Neural cell (in vitro differentiated cells): ENCODE results near the gene BPTF. TPM values are rescaled to one million over a fixed set of nuclear protein-coding genes. Genes with fewer than 3 reads are reported as not detected.

Experiments used
- H2AFZ ChIP-seq: fragments of 200-600, 300-800 bp; sonication (generic), shearing (Covaris generic); 2 replicates; pipeline ENCODE4 v1.6.0; 2014; ENCODE audit warnings: low read depth, mild to moderate bottlenecking, antibody characterized with exemption, low read length, moderate library complexity
- H3F3A ChIP-seq: fragments of 200-600 bp; shearing (Covaris generic); 2 replicates; pipeline ENCODE4 v1.6.1; 2016; ENCODE audit warnings: mild to moderate bottlenecking, moderate library complexity, mixed read lengths, antibody characterized with exemption, low read length; ENCODE audit not compliant: insufficient read depth, poor library complexity, severe bottlenecking
- H3K27ac ChIP-seq: fragments of 200-600, 300-800 bp; sonication (generic), shearing (Covaris generic); 2 replicates; pipeline ENCODE4 v1.5.1; 2014; ENCODE audit warnings: mild to moderate bottlenecking, low read length, moderate library complexity
- H3K27me3 ChIP-seq: fragments of 300-800, 200-600 bp; sonication (generic), shearing (Covaris generic); 2 replicates; pipeline ENCODE4 v1.6.0; 2014; ENCODE audit warnings: mild to moderate bottlenecking, low read depth, low read length, moderate library complexity; ENCODE audit not compliant: insufficient read depth
- H3K36me3 ChIP-seq: fragments of 300-800, 200-600 bp; sonication (generic), shearing (Covaris generic); 2 replicates; pipeline ENCODE4 v1.5.1; 2014; ENCODE audit warnings: mild to moderate bottlenecking, antibody characterized with exemption, low read length, moderate library complexity; ENCODE audit not compliant: insufficient read depth
- H3K4me2 ChIP-seq: fragments of 300-800, 200-600 bp; sonication (generic), shearing (Covaris generic); 2 replicates; pipeline ENCODE4 v1.6.0; 2014; ENCODE audit warnings: mild to moderate bottlenecking, low read length
- H3K4me3 ChIP-seq: fragments of 300-800, 200-600 bp; sonication (generic), shearing (Covaris generic); 2 replicates; pipeline ENCODE4 v1.5.1; 2014; ENCODE audit warnings: mild to moderate bottlenecking, low read length, moderate library complexity
- H3K79me2 ChIP-seq: fragments of 200-600 bp; shearing (Covaris generic); replicated peaks from 2 replicates; pipeline ENCODE4 v1.6.0; 2014; ENCODE audit warnings: mild to moderate bottlenecking, low read length, moderate library complexity; ENCODE audit not compliant: insufficient read depth
- H3K9ac ChIP-seq: fragments of 300-800, 200-600 bp; sonication (generic), shearing (Covaris generic); 2 replicates; pipeline ENCODE4 v1.6.1; 2016; ENCODE audit warnings: mild to moderate bottlenecking, low read length, mixed read lengths
- H3K9me2 ChIP-seq: fragments of 200-600 bp; shearing (Covaris generic); 2 replicates; pipeline ENCODE4 v1.6.1; 2016; ENCODE audit warnings: mild to moderate bottlenecking, low read length, mixed read lengths; ENCODE audit not compliant: insufficient read depth
- H3K9me3 ChIP-seq: fragments of 200-600, 300-800 bp; sonication (generic), shearing (Covaris generic); 2 replicates; pipeline ENCODE4 v1.6.1; 2016; ENCODE audit warnings: mild to moderate bottlenecking, mixed run types, low read length, moderate library complexity, mixed read lengths
- H4K20me1 ChIP-seq: fragments of 200-600 bp; shearing (Covaris generic); 2 replicates; pipeline ENCODE4 v1.6.1; 2016; ENCODE audit warnings: mild to moderate bottlenecking, mixed run types; ENCODE audit not compliant: insufficient read depth
- CTCF ChIP-seq: fragments of 450-650 bp; IDR thresholded peaks from 2 replicates; pipeline ENCODE4 v1.5.1; 2014; ENCODE audit warnings: antibody characterized with exemption, mild to moderate bottlenecking, moderate library complexity; ENCODE audit not compliant: poor library complexity, severe bottlenecking
- EP300 ChIP-seq: fragments of 450-650 bp; conservative IDR thresholded peaks from 2 replicates; pipeline ENCODE4 v1.6.1; 2014; ENCODE audit warnings: antibody characterized with exemption, mild to moderate bottlenecking, moderate library complexity; ENCODE audit not compliant: poor library complexity, severe bottlenecking
- EZH2 ChIP-seq: fragments of 200-600, 300-800 bp; shearing (Covaris generic), sonication (generic); IDR thresholded peaks from 2 replicates; pipeline ENCODE4 v1.6.1; 2014; ENCODE audit warnings: antibody characterized with exemption, low read length, borderline replicate concordance, mild to moderate bottlenecking; ENCODE audit not compliant: insufficient read depth, poor library complexity, severe bottlenecking
- MXI1 ChIP-seq: fragments of 450-650 bp; conservative IDR thresholded peaks from 2 replicates; pipeline ENCODE4 v1.6.1; 2014; ENCODE audit warnings: antibody characterized with exemption, mild to moderate bottlenecking; ENCODE audit not compliant: poor library complexity, severe bottlenecking
- POLR2AphosphoS5 ChIP-seq: IDR thresholded peaks from 2 replicates; pipeline ENCODE4 v1.6.1; 2012
- RAD21 ChIP-seq: fragments of 450-650 bp; conservative IDR thresholded peaks from 2 replicates; pipeline ENCODE4 v1.6.1; 2014; ENCODE audit warnings: antibody characterized with exemption, mild to moderate bottlenecking, moderate library complexity
- REST ChIP-seq: IDR thresholded peaks from 2 replicates; pipeline ENCODE4 v1.6.1; 2012; ENCODE audit warnings: borderline replicate concordance
- SMC3 ChIP-seq: fragments of 450-650 bp; conservative IDR thresholded peaks from 2 replicates; pipeline ENCODE4 v1.6.1; 2014; ENCODE audit warnings: antibody characterized with exemption, mild to moderate bottlenecking, moderate library complexity; ENCODE audit not compliant: poor library complexity
- TAF1 ChIP-seq: IDR thresholded peaks from 2 replicates; pipeline ENCODE4 v1.6.1; 2012; ENCODE audit warnings: low read depth
- polyA plus RNA-seq: library from polyadenylated mRNA; depleted of rRNA; stranded (reverse); fragments of >200 nt; gene quantifications from 2 replicates; pipeline ENCODE4 v1.2.3, GENCODE V29; 2014

BPTF gene
- polyA plus RNA-seq, 1 donor from 2014 or later: 46.7 TPM

GRCh38 chr17:67994817-67995569, 169.7 kb downstream of the BPTF start:
- peak overlapping the region; percentile 41 for H3K4me2 ChIP-seq
- no peak overlapping the region for H3K9ac ChIP-seq
- H2AFZ ChIP-seq: no peak overlapping the region
- no peaks in the 10 kb centered on the region for H3K36me3 ChIP-seq
- H3K9me2 ChIP-seq: no peaks in the 10 kb centered on the region
- H3K9me3 ChIP-seq: no peaks in the 10 kb centered on the region
- H3K79me2 ChIP-seq: no peaks in the 10 kb centered on the region
- no peak for TF ChIP-seq EZH2
- no peak for TF ChIP-seq POLR2AphosphoS5
- TF ChIP-seq SMC3: no peak
- no peak for TF ChIP-seq REST
- no peak for TF ChIP-seq TAF1
- no peak for TF ChIP-seq RAD21
- TF ChIP-seq CTCF: no peak
- no peak for TF ChIP-seq EP300
- no peak for TF ChIP-seq MXI1
- H3K27me3 ChIP-seq: peaks cover 22% of the 10 kb centered on the region
- peaks cover 5% of the 10 kb centered on the region for H3F3A ChIP-seq
- H3K4me3 ChIP-seq: peak overlapping the region; percentile 61
- H4K20me1 ChIP-seq: no peaks in the 10 kb centered on the region
- no peak overlapping the region for H3K27ac ChIP-seq

GRCh38 chr17:67995570-67996263, 170.4 kb downstream of the BPTF start:
- H3K27me3 ChIP-seq: peaks cover 22% of the 10 kb centered on the region
- no peaks in the 10 kb centered on the region for H3K9me2 ChIP-seq
- no peaks in the 10 kb centered on the region for H3K79me2 ChIP-seq
- H3K9me3 ChIP-seq: no peaks in the 10 kb centered on the region
- H3K9ac ChIP-seq: no peak overlapping the region
- no peaks in the 10 kb centered on the region for H4K20me1 ChIP-seq
- TF ChIP-seq EZH2: no peak
- no peak for TF ChIP-seq POLR2AphosphoS5
- TF ChIP-seq EP300: no peak
- no peak for TF ChIP-seq SMC3
- no peak for TF ChIP-seq REST
- TF ChIP-seq RAD21: no peak
- TF ChIP-seq TAF1: no peak
- no peak for TF ChIP-seq CTCF
- no peak for TF ChIP-seq MXI1
- peak overlapping the region; percentile 41 for H3K4me2 ChIP-seq
- H3F3A ChIP-seq: peaks cover 5% of the 10 kb centered on the region
- no peak overlapping the region for H2AFZ ChIP-seq
- no peaks in the 10 kb centered on the region for H3K36me3 ChIP-seq
- no peak overlapping the region for H3K27ac ChIP-seq
- peak overlapping the region; percentile 61 for H3K4me3 ChIP-seq
